A549 (cell line): ENCODE results near the gene ART4. TPM values are rescaled to one million over a fixed set of nuclear protein-coding genes. Genes with fewer than 3 reads are reported as not detected.

Experiments used
- ATAC-seq, 2 experiments: fragments of 200-7000 bp in 1 of 2; fragments of >200 bp in 1 of 2; cut with Nextera tagmentation in 1 of 2; cut with Tn5 transposase in 1 of 2; 3 replicates each; pipeline versions ENCODE4 v1.8.0 to v1.9.1; 2018 to 2020; ENCODE audit warnings: mild to moderate bottlenecking in 1 of 2, moderate library complexity in 1 of 2
- CTCF ChIA-PET: fragments of 300-600 bp; sonication (Branson Sonifier 250); formaldehyde crosslinking; extraction: SDS; loops from one replicate; lab custom pipeline; 2021; ENCODE audit warnings: antibody characterized with exemption, inconsistent platforms; lab: Yijun Ruan, JAX
- POLR2A ChIA-PET: fragments of 350-600 bp; formaldehyde crosslinking; extraction: SDS; loops from one replicate; lab custom pipeline; 2021; ENCODE audit warnings: antibody characterized with exemption, inconsistent platforms; lab: Yijun Ruan, JAX
- DNase-seq, 2 experiments: peaks; one replicate each; pipeline versions ENCODE4 v3.0.0 to v3.0.0-alpha.2; 2011 to 2016; ENCODE audit warnings: low read depth in 1 of 2, low spot score in 1 of 2
- FAIRE-seq: peaks from 2 replicates; lab custom pipeline; 2011; peaks lifted over from hg19 to GRCh38; lab: Jason Lieb, UNC
- H3K27ac ChIP-seq, 2 experiments: fragments of >200 bp; sonication (Bioruptor Twin); formaldehyde crosslinking; 3 replicates each; pipeline ENCODE4 v1.5.1; 2016 to 2017
- H3K4me1 ChIP-seq: fragments of >200 bp; sonication (Bioruptor Twin); formaldehyde crosslinking; 3 replicates; pipeline ENCODE4 v1.6.1; 2016
- H3K4me2 ChIP-seq: fragments of >200 bp; sonication (Bioruptor Twin); formaldehyde crosslinking; 3 replicates; pipeline ENCODE4 v1.6.1; 2016
- H3K4me3 ChIP-seq: fragments of >200 bp; sonication (Bioruptor Twin); formaldehyde crosslinking; 3 replicates; pipeline ENCODE4 v1.5.1; 2016
- H3K9me3 ChIP-seq: fragments of >200 bp; sonication (Bioruptor Twin); formaldehyde crosslinking; 3 replicates; pipeline ENCODE4 v1.6.1; 2016
- CBX2 ChIP-seq: fragments of 200-600 bp; sonication (generic); IDR thresholded peaks from 2 replicates; pipeline ENCODE4 v1.6.1; 2016; ENCODE audit warnings: low read depth, mild to moderate bottlenecking, borderline replicate concordance
- CBX8 ChIP-seq: fragments of 200-600 bp; sonication (generic); IDR thresholded peaks from 2 replicates; pipeline ENCODE4 v1.6.1; 2016
- CEBPB ChIP-seq, 2 experiments: fragments of >200 bp in 1 of 2; sonication (Bioruptor Twin) in 1 of 2; formaldehyde crosslinking in 1 of 2; IDR thresholded peaks; 2 replicates each; pipeline ENCODE4 v1.6.1; 2012 to 2016
- CHD2 ChIP-seq: fragments of 150-350 bp; IDR thresholded peaks from 2 replicates; pipeline ENCODE4 v1.6.1; 2014; ENCODE audit warnings: low read length; ENCODE audit not compliant: partially characterized antibody
- EHF ChIP-seq: fragments of 250-450 bp; sonication (Bioruptor Pico); IDR thresholded peaks from 2 replicates; pipeline ENCODE4 v1.5.0; 2020; ENCODE audit warnings: mild to moderate bottlenecking
- EP300 ChIP-seq, 2 experiments: fragments of >200 bp; sonication (Bioruptor Twin); formaldehyde crosslinking; IDR thresholded peaks; 2 replicates in 1 of 2; 3 replicates in 1 of 2; pipeline ENCODE4 v1.6.1; 2016 to 2017
- FOSL2 ChIP-seq, 2 experiments: fragments of 450-650 bp in 1 of 2; fragments of >200 bp in 1 of 2; sonication (Bioruptor Twin) in 1 of 2; formaldehyde crosslinking; IDR thresholded peaks; 2 replicates each; pipeline versions ENCODE4 v1.5.0 to v1.6.1; 2016 to 2020; ENCODE audit warnings: mild to moderate bottlenecking in 1 of 2, moderate library complexity in 1 of 2
- GATA3 ChIP-seq: IDR thresholded peaks from 2 replicates; pipeline ENCODE4 v1.6.1; 2012; ENCODE audit warnings: borderline replicate concordance
- HDAC2 ChIP-seq: fragments of 200-600 bp; sonication (generic); IDR thresholded peaks from 2 replicates; pipeline ENCODE4 v1.6.1; 2016
- JUN ChIP-seq, 2 experiments: fragments of >200 bp; sonication (Bioruptor Twin); formaldehyde crosslinking; IDR thresholded peaks; 2 replicates in 1 of 2; 3 replicates in 1 of 2; pipeline ENCODE4 v1.6.1; 2016 to 2017
- KDM5A ChIP-seq: fragments of 200-600 bp; sonication (generic); IDR thresholded peaks from 2 replicates; pipeline ENCODE4 v1.6.1; 2016; ENCODE audit warnings: antibody characterized with exemption, mild to moderate bottlenecking
- MAFK ChIP-seq: fragments of 450-650 bp; IDR thresholded peaks from 2 replicates; pipeline ENCODE4 v1.6.1; 2014; ENCODE audit not compliant: partially characterized antibody
- NFE2L2 ChIP-seq: fragments of 150-350 bp; conservative IDR thresholded peaks from 2 replicates; pipeline ENCODE4 v1.6.1; 2014; ENCODE audit warnings: low read length
- NPAS2 ChIP-seq: fragments of 250-450 bp; sonication (Bioruptor Pico); IDR thresholded peaks from 2 replicates; pipeline ENCODE4 v1.8.0; 2022; ENCODE audit warnings: mild to moderate bottlenecking, moderate library complexity, borderline replicate concordance
- NR3C1 ChIP-seq: fragments of >200 bp; sonication (Bioruptor Twin); formaldehyde crosslinking; IDR thresholded peaks from 3 replicates; pipeline ENCODE4 v1.6.1; 2017
- POLR2A ChIP-seq: IDR thresholded peaks from 2 replicates; pipeline ENCODE4 v1.6.1; 2012; ENCODE audit warnings: mild to moderate bottlenecking, low read length
- RCOR1 ChIP-seq: fragments of 150-350 bp; IDR thresholded peaks from 2 replicates; pipeline ENCODE4 v1.6.1; 2014; ENCODE audit warnings: antibody characterized with exemption, low read length, low read depth
- SMC3 ChIP-seq: fragments of >200 bp; sonication (Bioruptor Twin); formaldehyde crosslinking; IDR thresholded peaks from 3 replicates; pipeline ENCODE4 v1.6.1; 2018; ENCODE audit warnings: inconsistent platforms
- TP53 ChIP-seq: fragments of 250-450 bp; sonication (Bioruptor Pico); IDR thresholded peaks from 2 replicates; pipeline ENCODE4 v1.5.0; 2021; ENCODE audit warnings: mild to moderate bottlenecking, moderate library complexity
- ZC3H11A ChIP-seq: fragments of 450-650 bp; IDR thresholded peaks from 2 replicates; pipeline ENCODE4 v1.6.1; 2014; ENCODE audit warnings: antibody characterized with exemption, mild to moderate bottlenecking
- ZNF302 ChIP-seq: fragments of 250-450 bp; sonication (Bioruptor Pico); IDR thresholded peaks from 2 replicates; pipeline ENCODE4 v1.9.0; 2021; ENCODE audit warnings: inconsistent platforms, mild to moderate bottlenecking, moderate library complexity
- WGBS: methylation state at CpG from one replicate; pipeline ENCODE4 v1.1.6; 2017; ENCODE audit errors: missing lambda C conversion rate; 5-methylcytosine and 5-hydroxymethylcytosine counted together
- polyA plus RNA-seq, 4 experiments: library from polyadenylated mRNA; depleted of rRNA in 3 of 4; stranded (reverse); fragments of >200 nt; fragmentation: RNase III in 1 of 4; extraction: RNeasy Plus Mini Kit Qiagen cat#74134 plus additional on column Dnase treatment in 1 of 4; gene quantifications; 2 replicates in 3 of 4; 3 replicates in 1 of 4; pipeline ENCODE4 v1.2.3, GENCODE V29; 2011 to 2017
- TF ChIP-seq, protein P1 (sequence below): IDR thresholded peaks from 2 replicates; pipeline ENCODE4 v1.6.1; 2012
- TF ChIP-seq, protein P2 (sequence below): fragments of >200 bp; sonication (Bioruptor Twin); formaldehyde crosslinking; IDR thresholded peaks from 3 replicates; pipeline ENCODE4 v1.5.1; 2016
- TF ChIP-seq, protein P3 (sequence below): fragments of 200-600 bp; sonication (generic); IDR thresholded peaks from 2 replicates; pipeline ENCODE4 v1.6.1; 2016; ENCODE audit warnings: antibody characterized with exemption, mild to moderate bottlenecking, moderate library complexity
- TF ChIP-seq, protein P4 (sequence below): fragments of 250-450 bp; sonication (Bioruptor Pico); IDR thresholded peaks from 2 replicates; pipeline ENCODE4 v1.5.0; 2021; ENCODE audit warnings: mild to moderate bottlenecking, moderate library complexity, borderline replicate concordance

Gene ART4
- polyA plus RNA-seq, 2 of the 4 experiments (the other 2 are of a cell fraction): not detected

DNA sequence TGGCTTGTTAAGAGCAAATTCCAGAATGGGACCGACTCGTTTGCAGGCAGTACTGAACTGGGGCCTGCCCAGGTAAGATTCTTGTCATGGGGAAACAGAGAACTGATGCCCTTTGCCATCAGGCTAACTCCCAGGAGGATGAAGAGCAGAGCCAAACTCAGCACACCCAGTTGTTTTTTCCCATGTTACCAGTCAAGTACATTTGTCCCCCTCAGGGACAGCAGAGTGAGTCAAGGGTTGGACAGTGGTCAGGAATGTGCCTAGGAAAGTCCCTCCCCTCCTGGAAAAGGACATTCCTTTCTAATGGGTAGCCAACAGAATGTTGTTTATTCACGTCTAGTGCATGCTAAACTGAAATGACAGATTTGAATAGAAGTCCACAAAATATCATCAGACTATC lies 1.6 kb downstream of the ART4 start:
- ChIA-PET POLR2A (no interaction called here), CTCF (interaction anchor here (1.0 to 2.7 kb wide), 2 partner anchors 30 to 38 kb away, joined by 3 to 12 read pairs; partner anchors contain the start of genes C12orf60 and WBP11)
- TF ChIP-seq RCOR1 (no peak), EP300 (IDR thresholded peaks at IDR 0.05) (peak in 1 of 2 experiments; percentile 41; a peak in 1 of 5 replicates), CEBPB (IDR thresholded peaks at IDR 0.05) (peak in 1 of 2 experiments; percentile 33; a peak in 2 of 4 replicates), CHD2 (no peak), NR3C1 (no peak), GATA3 (peak; percentile 74; the same call in 1 of the 2 replicates), POLR2A (no peak), FOSL2 (IDR thresholded peaks at IDR 0.05) (no peak), FOSL2 (CRISPR knock-in tag; IDR thresholded peaks at IDR 0.05) (peak; percentile 31; the same call in 1 of the 2 replicates), NPAS2 (CRISPR knock-in tag) (no peak)
- TF ChIP-seq, protein P1, sequence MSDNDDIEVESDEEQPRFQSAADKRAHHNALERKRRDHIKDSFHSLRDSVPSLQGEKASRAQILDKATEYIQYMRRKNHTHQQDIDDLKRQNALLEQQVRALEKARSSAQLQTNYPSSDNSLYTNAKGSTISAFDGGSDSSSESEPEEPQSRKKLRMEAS: peak; percentile 67
- ATAC-seq (peak in 1 of 2 experiments; percentile 66; a peak in 3 of 6 replicates), DNase-seq (peak; percentile 46 to 70), FAIRE-seq (no peak)
- Histone ChIP-seq H3K27ac (peak overlapping the region; percentile 80 to 86), H3K4me1 (peaks cover 59% of the 10 kb centered on the region), H3K4me3 (no peak overlapping the region), H3K9me3 (peaks cover 11% of the 10 kb centered on the region; the same call in 2 of the 3 replicates), H3K4me2 (peak overlapping the region; percentile 65)
- WGBS: 12% methylated on average over 3 of the region's 3 CpGs

DNA sequence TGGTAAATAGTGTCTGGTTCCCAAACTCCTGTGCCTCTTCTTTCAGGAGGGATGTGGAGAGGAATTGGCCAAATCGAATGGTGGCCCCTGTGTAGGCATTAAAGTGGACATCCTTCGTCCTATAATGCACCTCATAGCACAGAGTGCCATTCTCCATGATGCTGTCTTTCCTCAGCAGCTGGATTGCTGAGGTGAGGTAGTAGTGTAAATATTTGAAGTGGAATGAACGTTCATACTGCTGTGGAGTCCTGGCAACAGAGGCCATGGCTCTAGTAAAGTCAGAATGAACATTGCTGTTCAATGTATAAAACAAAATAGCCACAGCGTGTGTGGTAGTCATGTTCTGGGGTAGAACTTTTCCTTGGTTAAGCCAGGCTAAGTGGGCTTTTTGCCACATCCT lies 2.7 kb downstream of the ART4 start:
- H3K4me3 ChIP-seq: no peak overlapping the region
- TF ChIP-seq ZC3H11A (no peak), NFE2L2 (no peak), NR3C1 (no peak), TP53 (CRISPR knock-in tag) (no peak), CBX2 (no peak), RCOR1 (no peak), CEBPB (IDR thresholded peaks at IDR 0.05) (no peak), FOSL2 (IDR thresholded peaks at IDR 0.05) (no peak), FOSL2 (CRISPR knock-in tag; IDR thresholded peaks at IDR 0.05) (no peak), ZNF302 (no peak), EHF (no peak), JUN (IDR thresholded peaks at IDR 0.05) (no peak), HDAC2 (no peak), KDM5A (no peak), MAFK (no peak), CBX8 (no peak), SMC3 (no peak)
- TF ChIP-seq, protein P2, sequence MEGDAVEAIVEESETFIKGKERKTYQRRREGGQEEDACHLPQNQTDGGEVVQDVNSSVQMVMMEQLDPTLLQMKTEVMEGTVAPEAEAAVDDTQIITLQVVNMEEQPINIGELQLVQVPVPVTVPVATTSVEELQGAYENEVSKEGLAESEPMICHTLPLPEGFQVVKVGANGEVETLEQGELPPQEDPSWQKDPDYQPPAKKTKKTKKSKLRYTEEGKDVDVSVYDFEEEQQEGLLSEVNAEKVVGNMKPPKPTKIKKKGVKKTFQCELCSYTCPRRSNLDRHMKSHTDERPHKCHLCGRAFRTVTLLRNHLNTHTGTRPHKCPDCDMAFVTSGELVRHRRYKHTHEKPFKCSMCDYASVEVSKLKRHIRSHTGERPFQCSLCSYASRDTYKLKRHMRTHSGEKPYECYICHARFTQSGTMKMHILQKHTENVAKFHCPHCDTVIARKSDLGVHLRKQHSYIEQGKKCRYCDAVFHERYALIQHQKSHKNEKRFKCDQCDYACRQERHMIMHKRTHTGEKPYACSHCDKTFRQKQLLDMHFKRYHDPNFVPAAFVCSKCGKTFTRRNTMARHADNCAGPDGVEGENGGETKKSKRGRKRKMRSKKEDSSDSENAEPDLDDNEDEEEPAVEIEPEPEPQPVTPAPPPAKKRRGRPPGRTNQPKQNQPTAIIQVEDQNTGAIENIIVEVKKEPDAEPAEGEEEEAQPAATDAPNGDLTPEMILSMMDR: no peak
- TF ChIP-seq, protein P1: no peak
- TF ChIP-seq, protein P3, sequence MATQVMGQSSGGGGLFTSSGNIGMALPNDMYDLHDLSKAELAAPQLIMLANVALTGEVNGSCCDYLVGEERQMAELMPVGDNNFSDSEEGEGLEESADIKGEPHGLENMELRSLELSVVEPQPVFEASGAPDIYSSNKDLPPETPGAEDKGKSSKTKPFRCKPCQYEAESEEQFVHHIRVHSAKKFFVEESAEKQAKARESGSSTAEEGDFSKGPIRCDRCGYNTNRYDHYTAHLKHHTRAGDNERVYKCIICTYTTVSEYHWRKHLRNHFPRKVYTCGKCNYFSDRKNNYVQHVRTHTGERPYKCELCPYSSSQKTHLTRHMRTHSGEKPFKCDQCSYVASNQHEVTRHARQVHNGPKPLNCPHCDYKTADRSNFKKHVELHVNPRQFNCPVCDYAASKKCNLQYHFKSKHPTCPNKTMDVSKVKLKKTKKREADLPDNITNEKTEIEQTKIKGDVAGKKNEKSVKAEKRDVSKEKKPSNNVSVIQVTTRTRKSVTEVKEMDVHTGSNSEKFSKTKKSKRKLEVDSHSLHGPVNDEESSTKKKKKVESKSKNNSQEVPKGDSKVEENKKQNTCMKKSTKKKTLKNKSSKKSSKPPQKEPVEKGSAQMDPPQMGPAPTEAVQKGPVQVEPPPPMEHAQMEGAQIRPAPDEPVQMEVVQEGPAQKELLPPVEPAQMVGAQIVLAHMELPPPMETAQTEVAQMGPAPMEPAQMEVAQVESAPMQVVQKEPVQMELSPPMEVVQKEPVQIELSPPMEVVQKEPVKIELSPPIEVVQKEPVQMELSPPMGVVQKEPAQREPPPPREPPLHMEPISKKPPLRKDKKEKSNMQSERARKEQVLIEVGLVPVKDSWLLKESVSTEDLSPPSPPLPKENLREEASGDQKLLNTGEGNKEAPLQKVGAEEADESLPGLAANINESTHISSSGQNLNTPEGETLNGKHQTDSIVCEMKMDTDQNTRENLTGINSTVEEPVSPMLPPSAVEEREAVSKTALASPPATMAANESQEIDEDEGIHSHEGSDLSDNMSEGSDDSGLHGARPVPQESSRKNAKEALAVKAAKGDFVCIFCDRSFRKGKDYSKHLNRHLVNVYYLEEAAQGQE: no peak
- TF ChIP-seq, protein P4, sequence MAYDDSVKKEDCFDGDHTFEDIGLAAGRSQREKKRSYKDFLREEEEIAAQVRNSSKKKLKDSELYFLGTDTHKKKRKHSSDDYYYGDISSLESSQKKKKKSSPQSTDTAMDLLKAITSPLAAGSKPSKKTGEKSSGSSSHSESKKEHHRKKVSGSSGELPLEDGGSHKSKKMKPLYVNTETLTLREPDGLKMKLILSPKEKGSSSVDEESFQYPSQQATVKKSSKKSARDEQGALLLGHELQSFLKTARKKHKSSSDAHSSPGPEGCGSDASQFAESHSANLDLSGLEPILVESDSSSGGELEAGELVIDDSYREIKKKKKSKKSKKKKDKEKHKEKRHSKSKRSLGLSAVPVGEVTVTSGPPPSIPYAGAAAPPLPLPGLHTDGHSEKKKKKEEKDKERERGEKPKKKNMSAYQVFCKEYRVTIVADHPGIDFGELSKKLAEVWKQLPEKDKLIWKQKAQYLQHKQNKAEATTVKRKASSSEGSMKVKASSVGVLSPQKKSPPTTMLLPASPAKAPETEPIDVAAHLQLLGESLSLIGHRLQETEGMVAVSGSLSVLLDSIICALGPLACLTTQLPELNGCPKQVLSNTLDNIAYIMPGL: no peak
- TF ChIP-seq, all 56 proteins: peak for 0
- 49% methylated on average over 4 of the region's 4 CpGs for WGBS
- Histone ChIP-seq H3K27ac (peak overlapping the region; percentile 80 to 86), H3K4me1 (peaks cover 53% of the 10 kb centered on the region), H3K4me2 (peak overlapping the region; percentile 65; the same call in 2 of the 3 replicates), H3K9me3 (peaks cover 11% of the 10 kb centered on the region; the same call in 2 of the 3 replicates)
- DNase-seq (no peak), ATAC-seq (no peak), FAIRE-seq (no peak)
- CTCF ChIA-PET: interaction anchor here (1.0 to 2.7 kb wide), 3 partner anchors 29 to 155 kb away, joined by 3 to 12 read pairs (median 3); partner anchors contain the start of genes C12orf60 and WBP11
- POLR2A ChIA-PET: no interaction called here
